Measurements from ENCODE around the gene CSRP1. TPM values are rescaled to one million over a fixed set of nuclear protein-coding genes. Genes with fewer than 3 reads are reported as not detected.
"Not testable (repeated sequence)": the region's sequence is repeated elsewhere in the genome, so short reads cannot be mapped to it uniquely, and the experiment has no call there.

CSRP1 gene
- total RNA-seq, 1 donor from 2014 or later, result 41.4 TPM

DNA sequence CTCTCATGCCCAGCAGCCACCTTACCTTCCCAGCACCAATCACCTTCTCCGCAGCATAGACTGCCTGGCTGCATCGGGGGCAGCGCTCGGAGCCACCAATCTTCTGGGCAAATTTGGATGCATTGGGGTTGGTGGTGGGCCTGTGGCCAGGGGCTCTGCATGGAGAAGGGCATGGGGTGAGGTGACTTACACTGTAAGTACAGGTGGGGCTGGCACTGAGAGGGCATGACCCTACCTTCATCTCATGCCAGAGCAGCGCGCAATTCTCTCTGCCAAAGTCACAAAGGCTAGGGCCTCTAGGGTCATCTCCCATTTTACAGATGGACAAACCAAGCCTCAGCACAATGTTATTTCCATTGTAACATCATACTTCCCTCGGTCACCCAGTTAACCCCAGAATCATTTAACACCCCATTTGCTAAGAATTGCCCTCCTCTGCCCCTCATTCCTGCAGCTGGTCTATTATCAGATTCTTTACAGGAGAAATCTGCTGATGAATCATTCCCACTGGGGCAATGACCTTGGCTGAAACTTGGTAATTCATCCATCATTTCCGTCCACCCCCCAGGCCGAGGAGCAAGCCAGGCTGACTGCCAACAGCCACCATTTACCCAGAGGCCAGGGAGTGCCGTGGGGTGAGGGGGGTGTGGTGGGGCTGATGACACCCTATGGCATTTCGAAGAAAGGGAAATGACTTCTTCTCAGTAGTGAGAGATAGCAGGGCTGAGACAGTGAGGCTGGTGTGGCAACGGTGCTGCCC, 17.9 kb downstream of the CSRP1 start:
- ATAC-seq (peak; percentile 28), DNase-seq (peak; percentile 67)
- intact Hi-C loops (cut with micrococcal nuclease), result no loop called here

DNA sequence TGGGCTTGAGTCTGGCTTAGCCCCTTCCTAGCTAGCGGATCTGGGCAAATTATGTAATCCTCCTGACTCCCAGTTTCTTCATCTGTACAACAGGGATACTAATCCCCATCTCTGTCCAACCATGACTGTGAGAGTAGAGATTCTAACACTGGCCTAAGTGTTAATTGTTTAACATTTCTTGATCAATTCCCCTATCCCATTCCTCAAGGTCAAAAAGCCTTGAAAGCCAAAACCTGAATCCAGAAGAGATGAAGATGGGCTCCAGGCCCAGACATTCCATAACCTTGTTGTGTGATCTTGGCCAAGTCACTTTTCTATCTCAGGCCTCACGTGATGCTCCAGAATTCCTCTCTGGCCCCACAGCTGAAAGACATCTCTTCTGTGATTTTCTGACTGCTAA, 19.2 kb downstream of the CSRP1 start:
- DNase-seq (no peak), ATAC-seq (no peak)
- intact Hi-C loops (cut with micrococcal nuclease), result no loop called here

GRCh38 chr1:201486187-201486586, 20.7 kb downstream of the CSRP1 start:
- DNase-seq (no peak), ATAC-seq (peak; percentile 6)
- intact Hi-C loops (cut with micrococcal nuclease), result no loop called here

- intact Hi-C loops (cut with micrococcal nuclease), result no loop called here
- ATAC-seq, result no peak
- DNase-seq, result no peak
These were observed 21.6 kb downstream of the CSRP1 start for GRCh38 chr1:201485184-201485774.

DNA sequence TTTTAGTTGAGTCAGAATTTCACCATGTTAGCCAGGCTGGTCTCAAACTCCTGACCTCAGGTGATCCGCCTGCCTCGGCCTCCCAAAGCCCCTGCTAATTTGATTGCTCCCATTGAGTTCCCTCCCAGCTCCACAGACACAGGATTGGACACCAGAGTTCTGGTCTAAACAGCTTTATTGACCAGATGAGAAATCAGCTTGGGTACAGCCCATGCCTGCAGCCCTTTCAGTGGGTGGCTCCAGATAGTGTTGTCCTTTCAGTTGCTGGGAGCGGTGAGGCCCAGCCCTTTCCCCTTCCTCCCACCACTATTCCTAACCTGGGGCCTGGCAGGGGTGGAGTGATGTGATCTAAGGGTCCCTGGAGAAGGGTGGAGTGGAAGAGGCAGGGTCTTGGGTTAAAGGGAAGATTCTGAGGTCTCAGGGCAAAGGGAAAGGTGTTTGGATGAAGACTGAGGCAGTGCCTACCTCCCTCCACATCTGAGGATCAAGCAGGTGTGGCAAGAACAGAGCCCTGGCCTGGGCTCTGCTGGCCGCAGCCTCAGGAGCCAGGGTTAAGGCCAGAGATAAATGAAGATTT, 23.5 kb downstream of the CSRP1 start:
- ATAC-seq, result no peak
- intact Hi-C loops (cut with micrococcal nuclease), result loop anchor here (2.0 kb wide), 1 partner anchor 29 kb away; no protein-coding TSS in a partner anchor
- DNase-seq, result no peak

DNA sequence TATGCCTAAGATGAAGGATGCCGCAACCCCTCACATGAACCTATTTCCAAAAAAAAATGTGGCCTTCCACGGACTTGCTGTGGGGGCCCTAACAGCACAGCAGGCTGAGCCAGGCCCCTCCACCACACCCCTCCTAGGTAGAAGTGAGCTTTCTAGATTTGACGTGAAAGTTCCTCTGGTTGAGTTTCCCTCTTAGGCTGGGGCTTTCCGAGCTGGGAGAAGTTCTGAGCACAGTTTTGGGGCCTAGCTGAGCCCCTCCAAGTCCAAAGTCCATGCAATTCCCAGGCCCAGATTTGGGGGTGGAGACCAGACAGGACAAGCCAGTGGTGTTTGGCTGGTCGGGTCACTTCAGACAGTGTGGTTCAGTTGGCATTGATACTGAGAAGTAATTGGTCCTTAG, 24.2 kb downstream of the CSRP1 start:
- ATAC-seq (no peak), DNase-seq (no peak)
- intact Hi-C loops (cut with micrococcal nuclease), result loop anchor here (2.0 kb wide), 1 partner anchor 30 kb away; no protein-coding TSS in a partner anchor

DNA sequence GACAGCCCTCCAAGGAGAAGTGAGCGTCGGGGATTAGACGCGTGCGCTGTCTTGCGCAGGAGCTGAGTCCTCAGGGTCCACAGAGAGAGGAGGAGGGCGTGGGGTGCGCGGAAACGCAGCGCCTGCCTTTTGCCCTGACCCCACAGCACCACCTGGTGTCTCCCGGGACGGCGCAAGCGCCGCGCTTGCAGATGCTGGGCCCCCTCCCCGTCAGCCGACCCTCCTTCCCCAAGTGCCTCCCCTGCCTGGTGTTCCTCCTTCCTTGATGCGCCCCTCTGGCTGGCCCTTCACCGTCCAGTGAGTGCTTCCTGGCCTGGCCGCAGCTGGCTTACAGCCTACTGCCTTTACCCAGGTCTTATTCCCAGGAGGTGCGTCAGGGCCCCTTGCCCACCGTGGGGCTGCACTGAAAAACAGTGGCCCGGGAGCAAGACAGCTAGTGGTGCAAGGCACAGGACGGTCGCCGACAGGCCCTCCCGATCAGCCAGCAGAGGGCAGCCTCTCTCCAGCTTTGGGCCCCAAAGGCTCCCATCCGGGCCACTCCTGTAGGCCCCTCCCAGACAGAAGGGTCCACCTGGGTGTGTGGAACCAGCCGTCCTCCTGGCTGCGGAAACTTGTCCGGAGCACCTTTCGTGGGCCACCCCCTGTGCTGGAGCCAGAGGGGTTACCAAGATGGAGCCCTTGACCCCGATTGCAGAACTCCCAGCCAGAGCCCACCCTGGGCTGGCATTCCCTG, 25.0 kb downstream of the CSRP1 start:
- peak; percentile 85 for ATAC-seq
- intact Hi-C loops (cut with micrococcal nuclease), result loop anchor here (2.0 kb wide), 1 partner anchor 31 kb away; no protein-coding TSS in a partner anchor

DNA sequence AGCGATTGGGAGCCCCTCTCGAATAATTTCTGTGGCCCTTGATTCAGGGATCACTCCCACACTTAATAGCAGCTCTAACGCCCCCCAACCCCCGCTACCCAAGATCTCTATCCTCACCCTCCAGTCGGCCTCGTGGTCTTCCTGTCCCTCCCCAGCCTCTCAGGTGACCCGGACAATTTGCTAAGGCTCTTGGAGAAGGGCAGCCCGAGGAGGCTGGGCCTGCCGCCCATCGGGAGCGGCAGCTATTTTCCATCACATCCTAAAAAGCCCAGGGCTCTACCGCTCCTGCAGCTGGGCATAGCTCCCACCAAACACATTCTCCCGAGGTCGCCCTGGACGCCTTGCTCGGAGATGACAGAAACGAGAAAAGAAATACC, 25.9 kb downstream of the CSRP1 start:
- peak; percentile 10 for ATAC-seq
- intact Hi-C loops (cut with micrococcal nuclease), result no loop called here

More for the DNA sequence above, 25.0 kb downstream of the CSRP1 start:
- DNase-seq, result peak; percentile 91

GRCh38 chr1:201480231-201481003, 26.5 kb downstream of the CSRP1 start:
- intact Hi-C loops (cut with micrococcal nuclease), result no loop called here
- ATAC-seq (peak; percentile 69), DNase-seq (peak; percentile 83)

More for the DNA sequence above, 25.9 kb downstream of the CSRP1 start:
- no peak for DNase-seq

DNA sequence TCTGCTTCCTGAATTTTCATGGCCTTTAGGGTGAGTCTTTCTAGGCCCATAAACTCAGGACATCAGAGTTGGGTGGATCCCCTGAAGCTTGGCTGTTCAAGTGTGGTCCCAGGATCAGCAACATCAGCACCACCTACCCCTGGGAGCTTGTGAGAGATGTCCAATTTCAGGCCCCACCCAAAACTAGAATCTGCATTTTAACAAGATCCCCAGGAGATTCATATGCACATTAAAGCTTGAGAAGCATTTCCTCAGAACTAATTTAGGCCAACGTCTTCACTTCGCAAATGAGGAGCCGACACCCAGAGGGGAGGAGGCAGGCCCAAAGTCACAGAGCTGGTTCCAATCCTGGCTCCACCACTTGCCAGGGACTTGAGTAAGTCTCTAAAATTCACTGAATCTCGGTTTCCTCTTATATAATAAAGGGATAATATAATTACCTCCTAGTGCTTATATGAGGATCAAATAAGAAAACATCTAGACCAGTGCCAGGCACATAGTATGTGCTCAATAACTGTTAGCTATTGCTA, 27.7 kb downstream of the CSRP1 start:
- intact Hi-C loops (cut with micrococcal nuclease), result no loop called here
- ATAC-seq (no peak), DNase-seq (peak; percentile 29)

GRCh38 chr1:201478666-201479065, 28.3 kb downstream of the CSRP1 start:
- intact Hi-C loops (cut with micrococcal nuclease); ATAC-seq; DNase-seq: not testable (repeated sequence)

- intact Hi-C loops (cut with micrococcal nuclease), result no loop called here
- DNase-seq (no peak), ATAC-seq (no peak)
These were observed 30.1 kb downstream of the CSRP1 start for GRCh38 chr1:201476670-201477344.

- DNase-seq, result no peak
- intact Hi-C loops (cut with micrococcal nuclease), result no loop called here
- no peak for ATAC-seq
These were observed 30.8 kb downstream of the CSRP1 start for GRCh38 chr1:201475915-201476669.

GRCh38 chr1:201475130-201475529, 31.8 kb downstream of the CSRP1 start:
- DNase-seq (no peak), ATAC-seq (no peak)
- intact Hi-C loops (cut with micrococcal nuclease), result no loop called here

GRCh38 chr1:201473296-201473695, 33.6 kb downstream of the CSRP1 start:
- intact Hi-C loops (cut with micrococcal nuclease), result no loop called here
- DNase-seq, result no peak
- no peak for ATAC-seq

DNA sequence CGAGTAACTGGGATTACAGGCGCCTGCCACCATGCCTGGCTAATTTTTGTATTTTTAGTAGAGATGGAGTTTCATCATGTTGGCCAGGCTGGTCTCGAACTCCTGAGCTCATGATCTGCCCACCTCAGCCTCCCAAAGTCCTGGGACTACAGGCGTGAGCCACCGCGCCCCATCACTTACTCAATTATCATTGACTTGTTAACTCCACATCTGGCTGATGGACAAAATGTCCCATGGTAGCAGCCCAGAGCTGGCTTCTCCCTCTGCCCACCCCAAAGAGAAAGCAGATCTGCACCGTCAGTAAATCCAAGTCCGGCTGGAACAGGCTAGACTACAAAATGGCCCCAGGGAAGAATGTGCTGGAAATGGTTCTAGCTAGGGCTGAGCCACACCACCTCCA, 34.6 kb downstream of the CSRP1 start:
- not testable (repeated sequence) for DNase-seq, ATAC-seq

GRCh38 chr1:201471772-201472171, 35.2 kb downstream of the CSRP1 start:
- intact Hi-C loops (cut with micrococcal nuclease), result no loop called here
- peak; percentile 49 for DNase-seq
- ATAC-seq, result peak; percentile 21

More for the DNA sequence above, 34.6 kb downstream of the CSRP1 start:
- intact Hi-C loops (cut with micrococcal nuclease), result not testable (repeated sequence)

All from left ventricle myocardium superior (tissue), 1 donor.